CD4-positive, alpha-beta T cell (primary cell): ENCODE results near the gene SAP30BP. TPM values are rescaled to one million over a fixed set of nuclear protein-coding genes. Genes with fewer than 3 reads are reported as not detected.

Experiments
- ATAC-seq: fragments of 200-7000 bp; cut with Tn5 transposase; one replicate; pipeline ENCODE4 v1.10.0; 2022; ENCODE audit warnings: mild to moderate bottlenecking; ENCODE audit not compliant: poor library complexity
- CTCF ChIA-PET: fragments of 350-600 bp; sonication (Branson Sonifier 250); formaldehyde crosslinking; loops from one replicate; lab custom pipeline; 2021; ENCODE audit warnings: antibody characterized with exemption, inconsistent platforms; lab: Charles Lee
- POLR2A ChIA-PET: fragments of 350-600 bp; sonication (Branson Sonifier 250); formaldehyde crosslinking; loops from one replicate; lab custom pipeline; 2021; ENCODE audit warnings: antibody characterized with exemption, inconsistent platforms; lab: Charles Lee
- DNase-seq, 14 experiments: peaks; one replicate each; pipeline ENCODE4 v3.0.0-alpha.2; 2013 to 2020; ENCODE audit warnings: mixed read lengths in 2 of 14
- H3K27ac ChIP-seq, 2 donors: one replicate each; pipeline versions ENCODE4 v1.5.1 to v1.7.0; 2013; ENCODE audit warnings: low read length in 2 of 2, low read depth in 1 of 2, mild to moderate bottlenecking in 1 of 2
- H3K27me3 ChIP-seq, 2 experiments: 1 replicate in 1 of 2; 2 replicates in 1 of 2; pipeline versions ENCODE4 v1.6.1 to v1.7.0; 2013; ENCODE audit warnings: low read length in 2 of 2, control low read depth in 1 of 2, mild to moderate bottlenecking in 1 of 2, moderate library complexity in 1 of 2; ENCODE audit not compliant: insufficient read depth in 2 of 2, control insufficient read depth in 1 of 2
- H3K36me3 ChIP-seq: one replicate; pipeline ENCODE4 v1.6.1; 2013; ENCODE audit warnings: low read length, control low read depth; ENCODE audit not compliant: insufficient read depth
- H3K4me1 ChIP-seq: one replicate; pipeline ENCODE4 v1.6.1; 2013; ENCODE audit warnings: low read length, control low read depth; ENCODE audit not compliant: insufficient read depth
- H3K4me3 ChIP-seq: one replicate; pipeline ENCODE4 v1.5.1; 2013; ENCODE audit warnings: mild to moderate bottlenecking, low read length, moderate library complexity
- H3K9me3 ChIP-seq, 2 experiments: 1 replicate in 1 of 2; 2 replicates in 1 of 2; pipeline versions ENCODE4 v1.6.1 to v1.7.0; 2013; ENCODE audit warnings: low read length in 2 of 2, mild to moderate bottlenecking in 2 of 2, control low read depth in 1 of 2, moderate library complexity in 1 of 2; ENCODE audit not compliant: control insufficient read depth in 1 of 2, insufficient read depth in 1 of 2
- H3K27ac Mint-ChIP-seq: one replicate; pipeline ENCODE4 v1.8.0; 2020; ENCODE audit warnings: mixed read lengths
- H3K27me3 Mint-ChIP-seq: one replicate; pipeline ENCODE4 v1.8.0; 2021; ENCODE audit warnings: mixed read lengths
- H3K36me3 Mint-ChIP-seq: one replicate; pipeline ENCODE4 v1.8.0; 2021; ENCODE audit warnings: low read depth, mixed read lengths
- H3K4me1 Mint-ChIP-seq: one replicate; pipeline ENCODE4 v1.8.0; 2021; ENCODE audit warnings: low read depth, mixed read lengths
- H3K4me3 Mint-ChIP-seq: one replicate; pipeline ENCODE4 v1.8.0; 2020; ENCODE audit warnings: mild to moderate bottlenecking, mixed read lengths
- H3K9me3 Mint-ChIP-seq: one replicate; pipeline ENCODE4 v1.8.0; 2020; ENCODE audit warnings: mixed read lengths
- CTCF ChIP-seq: fragments of 200-600 bp; IDR thresholded peaks from one replicate; pipeline ENCODE4 v1.8.0; 2022; ENCODE audit warnings: antibody characterized with exemption, mild to moderate bottlenecking
- intact Hi-C, 2 experiments: fragments of 100-400 bp; cut with DNase I in 1 of 2; cut with micrococcal nuclease in 1 of 2; formaldehyde crosslinking; loops; one replicate each; pipeline versions ENCODE4 v1.15.1 to v1.9.0; 2023 to 2025; cut with DNase I, micrococcal nuclease
- total RNA-seq, 174 experiments: library from RNA in 2 of 174; stranded (reverse) in 2 of 174; gene quantifications; one replicate each; pipeline ENCODE4 v1.2.3 and lab custom pipeline; 2021 to 2026

SAP30BP gene
- total RNA-seq, 2 experiments from 2014 or later: 209 to 227 TPM

- H3K36me3 ChIP-seq: peaks cover 62% of the 10 kb centered on the region
- H3K36me3 Mint-ChIP-seq: peaks cover 51% of the 10 kb centered on the region
Measured at GRCh38 chr17:75670868-75671267, 3.7 kb downstream of the SAP30BP start.

GRCh38 chr17:75672011-75672410, 4.9 kb downstream of the SAP30BP start:
- no peak overlapping the region for H3K4me3 Mint-ChIP-seq
- TF ChIP-seq CTCF: no peak
- H3K36me3 ChIP-seq: peaks cover 72% of the 10 kb centered on the region
- intact Hi-C loops: no loop called here
- no peak overlapping the region for H3K4me3 ChIP-seq
- H3K36me3 Mint-ChIP-seq: peaks cover 60% of the 10 kb centered on the region
- H3K27me3 ChIP-seq: no peaks in the 10 kb centered on the region
- H3K27ac Mint-ChIP-seq: no peak overlapping the region
- ChIA-PET CTCF (interaction anchor here (1.0 to 2.3 kb wide), 2 partner anchors 9 to 76 kb away, joined by 3 to 7 read pairs; no protein-coding TSS in a partner anchor), POLR2A (interaction anchor here (0.8 kb wide), 1 partner anchor 82 kb away, joined by 3 read pairs; no protein-coding TSS in a partner anchor)
- no peaks in the 10 kb centered on the region for H3K27me3 Mint-ChIP-seq
- H3K4me1 ChIP-seq: peaks cover 17% of the 10 kb centered on the region
- H3K9me3 ChIP-seq: no peaks in the 10 kb centered on the region
- ATAC-seq: no peak
- no peaks in the 10 kb centered on the region for H3K9me3 Mint-ChIP-seq
- peaks cover 29% of the 10 kb centered on the region for H3K4me1 Mint-ChIP-seq
- no peak for DNase-seq
- no peak overlapping the region for H3K27ac ChIP-seq

More at GRCh38 chr17:75670868-75671267, 3.7 kb downstream of the SAP30BP start:
- DNase-seq (no peak), ATAC-seq (no peak)
- POLR2A ChIA-PET: interaction anchor here (0.6 kb wide), 1 partner anchor 38 kb away, joined by 3 read pairs; no protein-coding TSS in a partner anchor
- Histone ChIP-seq H3K9me3 (no peaks in the 10 kb centered on the region), H3K4me1 (peaks cover 27% of the 10 kb centered on the region), H3K27ac (no peak overlapping the region), H3K4me3 (no peak overlapping the region), H3K27me3 (no peaks in the 10 kb centered on the region)
- TF ChIP-seq CTCF: no peak
- CTCF ChIA-PET: interaction anchor here (1.0 to 2.3 kb wide), 2 partner anchors 10 to 77 kb away, joined by 3 to 7 read pairs; no protein-coding TSS in a partner anchor
- intact Hi-C loops: no loop called here
- no peaks in the 10 kb centered on the region for H3K27me3 Mint-ChIP-seq
- H3K27ac Mint-ChIP-seq: peak overlapping the region; percentile 22
- H3K4me1 Mint-ChIP-seq: peaks cover 28% of the 10 kb centered on the region
- no peaks in the 10 kb centered on the region for H3K9me3 Mint-ChIP-seq
- H3K4me3 Mint-ChIP-seq: peak overlapping the region; percentile 59

GRCh38 chr17:75673487-75673886, 6.3 kb downstream of the SAP30BP start:
- intact Hi-C loops: no loop called here
- Mint-ChIP-seq H3K4me3 (no peak overlapping the region), H3K36me3 (peaks cover 69% of the 10 kb centered on the region), H3K9me3 (no peaks in the 10 kb centered on the region), H3K27me3 (no peaks in the 10 kb centered on the region), H3K27ac (no peak overlapping the region), H3K4me1 (peaks cover 24% of the 10 kb centered on the region)
- Histone ChIP-seq H3K9me3 (no peaks in the 10 kb centered on the region), H3K4me1 (peaks cover 6% of the 10 kb centered on the region), H3K4me3 (no peak overlapping the region), H3K27ac (no peak overlapping the region), H3K27me3 (no peaks in the 10 kb centered on the region), H3K36me3 (peaks cover 78% of the 10 kb centered on the region)
- no peak for TF ChIP-seq CTCF
- no peak for ATAC-seq
- CTCF ChIA-PET: no interaction called here
- POLR2A ChIA-PET: no interaction called here
- DNase-seq: no peak
